Uterus (tissue), 4 donors: ENCODE data around the gene ARHGEF11. TPM values are rescaled to one million over a fixed set of nuclear protein-coding genes. Genes with fewer than 3 reads are reported as not detected.

Source experiments
- DNase-seq, 2 donors: peaks; one replicate each; pipeline ENCODE4 v3.0.0-alpha.2; 2019 to 2020
- H3K27ac ChIP-seq, 2 donors: fragments of 200-600 bp; sonication (generic); 1 replicate in 1 of 2; 2 replicates in 1 of 2; pipeline ENCODE4 v1.5.1; 2016 to 2018
- H3K27me3 ChIP-seq, 2 donors: fragments of 200-600 bp; sonication (generic); one replicate each; pipeline ENCODE4 v1.5.1; 2018 to 2019; ENCODE audit warnings: control low read depth in 1 of 2
- H3K36me3 ChIP-seq, 2 donors: fragments of 200-600 bp; sonication (generic); one replicate each; pipeline ENCODE4 v1.5.1; 2019; ENCODE audit warnings: control low read depth in 1 of 2
- H3K4me1 ChIP-seq, 2 donors: fragments of 200-600 bp; sonication (generic); one replicate each; pipeline ENCODE4 v1.5.1; 2018 to 2019; ENCODE audit warnings: control low read depth in 1 of 2
- H3K4me3 ChIP-seq, 2 donors: fragments of 200-600 bp; sonication (generic); 1 replicate in 1 of 2; 2 replicates in 1 of 2; pipeline ENCODE4 v1.5.1; 2018 to 2019; ENCODE audit warnings: mild to moderate bottlenecking in 1 of 2
- H3K9me3 ChIP-seq, 2 donors: fragments of 200-600 bp; sonication (generic); one replicate each; pipeline ENCODE4 v1.5.1; 2019; ENCODE audit warnings: control low read depth in 1 of 2
- POLR2A ChIP-seq, 2 donors: fragments of 450-650 bp; IDR thresholded peaks; one replicate each; pipeline ENCODE4 v1.6.1; 2016; ENCODE audit warnings: antibody characterized with exemption in 2 of 2, mild to moderate bottlenecking in 1 of 2, moderate library complexity in 1 of 2
- intact Hi-C: fragments of 100-400 bp; cut with DNase I; formaldehyde crosslinking; loops from one replicate; pipeline ENCODE4 v1.15.1; 2023; ENCODE audit warnings: low total_unique reads
- total RNA-seq, 4 donors: library from RNA; depleted of rRNA in 3 of 4; stranded (reverse); fragments of >200 nt in 3 of 4; gene quantifications; one replicate each; pipeline versions ENCODE4 v1.1.0 to v1.2.4, GENCODE V29; 2014 to 2023
- TF ChIP-seq, protein P1 (sequence below), 4 experiments: fragments of 200-600 bp in 2 of 4; fragments of 450-650 bp in 2 of 4; sonication (generic) in 2 of 4; IDR thresholded peaks; one replicate each; pipeline ENCODE4 v1.5.1; 2016 to 2019; ENCODE audit warnings: antibody characterized with exemption in 4 of 4, mild to moderate bottlenecking in 2 of 4, moderate library complexity in 1 of 4
- donor health status: DM: yes; HTN: yes; CAD: no.

The ARHGEF11 gene
- total RNA-seq, 4 donors from 2014 or later, result 28.2 to 65.3 (median 40.5) TPM

- Histone ChIP-seq H3K27ac (no peak overlapping the region), H3K36me3 (no peaks in the 10 kb centered on the region), H3K4me3 (no peak overlapping the region), H3K4me1 (peaks cover 0 to 6% of the 10 kb centered on the region in 2 donors), H3K9me3 (no peaks in the 10 kb centered on the region), H3K27me3 (no peaks in the 10 kb centered on the region)
- TF ChIP-seq, protein P1, sequence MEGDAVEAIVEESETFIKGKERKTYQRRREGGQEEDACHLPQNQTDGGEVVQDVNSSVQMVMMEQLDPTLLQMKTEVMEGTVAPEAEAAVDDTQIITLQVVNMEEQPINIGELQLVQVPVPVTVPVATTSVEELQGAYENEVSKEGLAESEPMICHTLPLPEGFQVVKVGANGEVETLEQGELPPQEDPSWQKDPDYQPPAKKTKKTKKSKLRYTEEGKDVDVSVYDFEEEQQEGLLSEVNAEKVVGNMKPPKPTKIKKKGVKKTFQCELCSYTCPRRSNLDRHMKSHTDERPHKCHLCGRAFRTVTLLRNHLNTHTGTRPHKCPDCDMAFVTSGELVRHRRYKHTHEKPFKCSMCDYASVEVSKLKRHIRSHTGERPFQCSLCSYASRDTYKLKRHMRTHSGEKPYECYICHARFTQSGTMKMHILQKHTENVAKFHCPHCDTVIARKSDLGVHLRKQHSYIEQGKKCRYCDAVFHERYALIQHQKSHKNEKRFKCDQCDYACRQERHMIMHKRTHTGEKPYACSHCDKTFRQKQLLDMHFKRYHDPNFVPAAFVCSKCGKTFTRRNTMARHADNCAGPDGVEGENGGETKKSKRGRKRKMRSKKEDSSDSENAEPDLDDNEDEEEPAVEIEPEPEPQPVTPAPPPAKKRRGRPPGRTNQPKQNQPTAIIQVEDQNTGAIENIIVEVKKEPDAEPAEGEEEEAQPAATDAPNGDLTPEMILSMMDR (IDR thresholded peaks at IDR 0.05), result no peak
- no peak for TF ChIP-seq POLR2A (IDR thresholded peaks at IDR 0.05)
- no peak for DNase-seq
- intact Hi-C loops, result no loop called here
Observed at GRCh38 chr1:157030728-157031127, 14.8 kb downstream of the ARHGEF11 start.

DNA sequence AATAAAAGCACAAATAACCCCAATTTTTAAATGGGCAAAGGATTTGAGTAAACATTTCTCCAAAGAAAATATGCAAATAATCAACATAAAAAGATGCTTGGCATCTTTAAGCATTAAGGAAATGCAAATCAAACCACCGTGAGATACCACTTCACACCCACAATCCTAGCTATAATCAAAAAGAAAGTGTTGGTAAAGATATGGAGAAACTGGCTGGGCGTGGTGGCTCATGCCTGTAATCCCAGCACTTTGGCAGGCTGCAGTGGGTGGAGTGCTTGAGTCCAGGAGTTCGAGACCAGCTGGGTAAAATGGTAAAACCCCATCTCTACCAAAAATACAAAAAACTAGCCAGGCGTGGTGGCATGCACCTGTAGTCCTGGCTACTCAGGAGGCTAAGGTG, 16.9 kb downstream of the ARHGEF11 start:
- no peaks in the 10 kb centered on the region for H3K9me3 ChIP-seq
- H3K27ac ChIP-seq, result no peak overlapping the region
- H3K4me1 ChIP-seq, result peaks cover 0 to 6% of the 10 kb centered on the region in 2 donors
- H3K4me3 ChIP-seq, result no peak overlapping the region
- no peak for TF ChIP-seq POLR2A (IDR thresholded peaks at IDR 0.05)
- TF ChIP-seq, protein P1 (IDR thresholded peaks at IDR 0.05), result no peak
- H3K27me3 ChIP-seq, result no peaks in the 10 kb centered on the region
- no peak for DNase-seq
- no peaks in the 10 kb centered on the region for H3K36me3 ChIP-seq
- intact Hi-C loops, result no loop called here

GRCh38 chr1:157025856-157026255, 19.7 kb downstream of the ARHGEF11 start:
- H3K27me3 ChIP-seq, result no peaks in the 10 kb centered on the region
- no peaks in the 10 kb centered on the region for H3K36me3 ChIP-seq
- intact Hi-C loops, result no loop called here
- peaks cover 0 to 10% of the 10 kb centered on the region in 2 donors for H3K9me3 ChIP-seq
- peaks cover 0 to 6% of the 10 kb centered on the region in 2 donors for H3K4me1 ChIP-seq
- H3K27ac ChIP-seq, result peak overlapping the region; percentile 44 to 47
- DNase-seq, result peak in 1 of 2 donors; percentile 19
- no peak for TF ChIP-seq POLR2A (IDR thresholded peaks at IDR 0.05)
- no peak overlapping the region for H3K4me3 ChIP-seq

DNA sequence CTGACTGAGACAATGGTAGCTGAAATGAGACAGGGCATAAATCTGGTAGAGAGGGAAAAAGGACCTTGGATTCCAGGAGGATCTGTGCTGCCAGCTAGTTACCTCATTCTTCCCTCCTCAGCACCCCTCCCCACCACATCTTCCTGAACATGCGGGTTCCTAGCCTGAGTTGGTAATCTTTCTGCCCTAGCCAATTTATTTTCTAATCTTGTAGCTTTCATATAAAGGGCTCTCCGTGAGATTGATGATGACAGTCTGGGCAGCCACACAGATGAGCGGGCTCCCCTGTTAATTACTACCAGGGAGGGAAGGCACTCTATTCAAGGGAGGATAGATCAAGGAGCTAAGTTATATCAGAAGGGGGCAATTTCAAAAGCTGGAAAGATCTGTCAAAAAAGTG, 20.2 kb downstream of the ARHGEF11 start:
- Histone ChIP-seq H3K27ac (peak overlapping the region; percentile 44 to 47), H3K9me3 (peaks cover 0 to 10% of the 10 kb centered on the region in 2 donors), H3K36me3 (no peaks in the 10 kb centered on the region), H3K27me3 (no peaks in the 10 kb centered on the region), H3K4me3 (no peak overlapping the region), H3K4me1 (peaks cover 0 to 6% of the 10 kb centered on the region in 2 donors)
- peak; percentile 15 to 18 for DNase-seq
- intact Hi-C loops, result no loop called here
- no peak for TF ChIP-seq POLR2A (IDR thresholded peaks at IDR 0.05)
- TF ChIP-seq, protein P1 (IDR thresholded peaks at IDR 0.05), result no peak

- Histone ChIP-seq H3K9me3 (peaks cover 0 to 10% of the 10 kb centered on the region in 2 donors), H3K27me3 (no peaks in the 10 kb centered on the region), H3K4me1 (peaks cover 0 to 3% of the 10 kb centered on the region in 2 donors), H3K27ac (no peak overlapping the region), H3K4me3 (no peak overlapping the region), H3K36me3 (no peaks in the 10 kb centered on the region)
- intact Hi-C loops, result no loop called here
- TF ChIP-seq, protein P1 (IDR thresholded peaks at IDR 0.05), result no peak
- no peak for TF ChIP-seq POLR2A (IDR thresholded peaks at IDR 0.05)
- DNase-seq, result no peak
Observed at GRCh38 chr1:157021688-157022087, 23.9 kb downstream of the ARHGEF11 start.

GRCh38 chr1:157019457-157019856, 26.1 kb downstream of the ARHGEF11 start:
- no peak for TF ChIP-seq POLR2A (IDR thresholded peaks at IDR 0.05)
- TF ChIP-seq, protein P1 (IDR thresholded peaks at IDR 0.05), result no peak
- intact Hi-C loops, result no loop called here
- Histone ChIP-seq H3K27me3 (no peaks in the 10 kb centered on the region), H3K9me3 (peaks cover 0 to 10% of the 10 kb centered on the region in 2 donors), H3K4me3 (no peak overlapping the region), H3K27ac (no peak overlapping the region), H3K4me1 (no peaks in the 10 kb centered on the region), H3K36me3 (no peaks in the 10 kb centered on the region)
- no peak for DNase-seq
